Body of pancreas (tissue), 4 donors: ENCODE measurements around the gene IL1B. TPM values are rescaled to one million over a fixed set of nuclear protein-coding genes. Genes with fewer than 3 reads are reported as not detected.

Experiments used
- ATAC-seq: fragments of 150-250 bp; one replicate; pipeline ENCODE4 v1.9.1; 2016
- DNase-seq, 4 donors: peaks; one replicate each; pipeline ENCODE4 v3.0.0-alpha.2; 2019
- H3K27ac ChIP-seq, 4 donors: fragments of 200-600 bp; sonication (generic); 1 replicate in 3 of 4; 2 replicates in 1 of 4; pipeline versions ENCODE4 v1.5.1 to v1.6.1; 2016 to 2019; ENCODE audit warnings: mild to moderate bottlenecking in 1 of 4, mixed read lengths in 1 of 4, moderate library complexity in 1 of 4
- H3K27me3 ChIP-seq, 2 donors: fragments of 200-600 bp; sonication (generic); one replicate each; pipeline ENCODE4 v1.6.0; 2016; ENCODE audit warnings: mild to moderate bottlenecking in 1 of 2
- H3K36me3 ChIP-seq, 2 donors: fragments of 200-600 bp; sonication (generic); replicated peaks in 1 of 2; 2 replicates each; pipeline ENCODE4 v1.5.1; 2016; ENCODE audit warnings: low read depth in 2 of 2; ENCODE audit not compliant: insufficient read depth in 1 of 2
- H3K4me1 ChIP-seq: fragments of 200-600 bp; sonication (generic); one replicate; pipeline ENCODE4 v1.6.0; 2016
- H3K4me3 ChIP-seq, 2 donors: fragments of 200-600 bp; sonication (generic); 1 replicate in 1 of 2; 2 replicates in 1 of 2; pipeline ENCODE4 v1.5.1; 2016 to 2019
- H3K9me3 ChIP-seq, 3 donors: fragments of 200-600 bp; sonication (generic); 1 replicate in 2 of 3; 2 replicates in 1 of 3; pipeline ENCODE4 v1.5.1; 2016
- CTCF ChIP-seq, 7 experiments: fragments of 450-650 bp in 4 of 7; fragments of 200-600 bp in 3 of 7; sonication (generic) in 3 of 7; IDR thresholded peaks; one replicate each; pipeline ENCODE4 v1.5.1; 2016 to 2019; ENCODE audit warnings: antibody characterized with exemption in 7 of 7
- POLR2A ChIP-seq, 3 donors: fragments of 450-650 bp; IDR thresholded peaks; one replicate each; pipeline ENCODE4 v1.6.1; 2016; ENCODE audit warnings: antibody characterized with exemption in 3 of 3, mild to moderate bottlenecking in 2 of 3
- WGBS, 2 donors: methylation state at CpG; one replicate each; pipeline ENCODE4 v1.1.5; 2017; 5-methylcytosine and 5-hydroxymethylcytosine counted together
- intact Hi-C: fragments of 100-400 bp; cut with DNase I; formaldehyde crosslinking; loops from one replicate; pipeline ENCODE4 v1.15.1; 2023
- total RNA-seq, 2 donors: library from RNA; depleted of rRNA; stranded (reverse); fragments of >200 nt; gene quantifications; one replicate each; pipeline ENCODE4 v1.1.0, GENCODE V29; 2016

IL1B gene
- total RNA-seq, 2 donors from 2014 or later = 1.3 to 2.6 TPM

GRCh38 chr2:112877423-112877822, 40.8 kb upstream of the IL1B start:
- 82 to 92% methylated on average over 6 of the region's 6 CpGs for WGBS, 2 donors
- DNase-seq = no peak
- H3K4me1 ChIP-seq = no peaks in the 10 kb centered on the region
- intact Hi-C loops = no loop called here
- no peaks in the 10 kb centered on the region for H3K36me3 ChIP-seq
- no peaks in the 10 kb centered on the region for H3K9me3 ChIP-seq
- no peak overlapping the region for H3K27ac ChIP-seq
- no peak overlapping the region for H3K4me3 ChIP-seq
- ATAC-seq = no peak
- TF ChIP-seq CTCF (IDR thresholded peaks at IDR 0.05) (no peak), POLR2A (IDR thresholded peaks at IDR 0.05) (no peak)
- no peaks in the 10 kb centered on the region for H3K27me3 ChIP-seq

- Histone ChIP-seq H3K4me3 (no peak overlapping the region), H3K4me1 (no peaks in the 10 kb centered on the region), H3K27ac (no peak overlapping the region), H3K36me3 (no peaks in the 10 kb centered on the region), H3K9me3 (no peaks in the 10 kb centered on the region), H3K27me3 (no peaks in the 10 kb centered on the region)
- ATAC-seq (no peak), DNase-seq (no peak)
- WGBS, 2 donors = 73 to 78% methylated on average over 4 of the region's 4 CpGs
- intact Hi-C loops = no loop called here
- no peak for TF ChIP-seq CTCF (IDR thresholded peaks at IDR 0.05)
- TF ChIP-seq POLR2A (IDR thresholded peaks at IDR 0.05) = no peak
Measured at GRCh38 chr2:112876971-112877361, 40.4 kb upstream of the IL1B start.

GRCh38 chr2:112876257-112876970, 39.8 kb upstream of the IL1B start:
- intact Hi-C loops = no loop called here

GRCh38 chr2:112870841-112871835, 34.6 kb upstream of the IL1B start:
- Histone ChIP-seq H3K4me1 (no peaks in the 10 kb centered on the region), H3K4me3 (no peak overlapping the region), H3K27ac (no peak overlapping the region), H3K9me3 (no peaks in the 10 kb centered on the region), H3K36me3 (no peaks in the 10 kb centered on the region), H3K27me3 (no peaks in the 10 kb centered on the region)
- intact Hi-C loops = no loop called here
- no peak for ATAC-seq
- TF ChIP-seq POLR2A (IDR thresholded peaks at IDR 0.05) = no peak
- TF ChIP-seq CTCF (IDR thresholded peaks at IDR 0.05) = no peak
- DNase-seq = no peak
- 54 to 64% methylated on average over 9 of the region's 9 CpGs for WGBS, 2 donors

More at GRCh38 chr2:112876257-112876970, 39.8 kb upstream of the IL1B start:
- no peak for DNase-seq
- no peaks in the 10 kb centered on the region for H3K27me3 ChIP-seq
- no peaks in the 10 kb centered on the region for H3K9me3 ChIP-seq
- no peak overlapping the region for H3K27ac ChIP-seq
- TF ChIP-seq POLR2A (IDR thresholded peaks at IDR 0.05) (no peak), CTCF (IDR thresholded peaks at IDR 0.05) (no peak)
- ATAC-seq = no peak
- H3K4me1 ChIP-seq = no peaks in the 10 kb centered on the region
- H3K4me3 ChIP-seq = no peak overlapping the region
- H3K36me3 ChIP-seq = no peaks in the 10 kb centered on the region
- WGBS, 2 donors = 84 to 87% methylated on average over 2 to 3 of the region's 3 CpGs
